GM21526 (cell line): ENCODE measurements around the gene CCDC106.

Experiments
- ATAC-seq: cut with Tn5 transposase; IDR thresholded peaks from one replicate; pipeline ENCODE4 v1.9.1; 2021; ENCODE audit warnings: moderate library complexity; ENCODE audit not compliant: unreplicated experiment, low FRiP score

The CCDC106 gene

GRCh38 chr19:55649268-55650125 is 1.5 kb downstream of the CCDC106 start:
- ATAC-seq = no peak

GRCh38 chr19:55650126-55650557 is 2.1 kb downstream of the CCDC106 start:
- ATAC-seq = no peak

- ATAC-seq = no peak
Observed at GRCh38 chr19:55650602-55651230, 2.7 kb downstream of the CCDC106 start.

- no peak for ATAC-seq
Observed at GRCh38 chr19:55651236-55651635, 3.2 kb downstream of the CCDC106 start.

GRCh38 chr19:55652311-55653128 is 4.5 kb downstream of the CCDC106 start:
- ATAC-seq = no peak

GRCh38 chr19:55653651-55654322 is 5.8 kb downstream of the CCDC106 start:
- peak; percentile 40 for ATAC-seq

GRCh38 chr19:55654323-55654867 is 6.4 kb downstream of the CCDC106 start:
- ATAC-seq = peak; percentile 50

- peak; percentile 27 for ATAC-seq
Observed at GRCh38 chr19:55654868-55655647, 7.0 kb downstream of the CCDC106 start, which contains the start of gene U2AF2. TSS of gene U2AF2 (plus strand) at chr19:55655035. CDS start at chr19:55655105, 70 bp downstream.

- no peak for ATAC-seq
Observed at GRCh38 chr19:55655648-55656040, 7.6 kb downstream of the CCDC106 start.

- ATAC-seq = no peak
Observed at GRCh38 chr19:55656552-55656951, 8.5 kb downstream of the CCDC106 start.

GRCh38 chr19:55656988-55657747 is 9.2 kb downstream of the CCDC106 start:
- no peak for ATAC-seq

GRCh38 chr19:55658846-55659459 is 10.9 kb downstream of the CCDC106 start:
- ATAC-seq = no peak

- no peak for ATAC-seq
Observed at GRCh38 chr19:55659822-55660221, 11.8 kb downstream of the CCDC106 start.

- no peak for ATAC-seq
Observed at GRCh38 chr19:55660404-55660803, 12.4 kb downstream of the CCDC106 start.

- no peak for ATAC-seq
Observed at GRCh38 chr19:55660991-55661390, 13.0 kb downstream of the CCDC106 start.

GRCh38 chr19:55661826-55662225 is 13.8 kb downstream of the CCDC106 start:
- ATAC-seq = no peak

GRCh38 chr19:55663846-55664536 is 16.0 kb downstream of the CCDC106 start:
- no peak for ATAC-seq
